Endothelial cell (in vitro differentiated cells): ENCODE measurements around the gene PRKG1. TPM values are rescaled to one million over a fixed set of nuclear protein-coding genes. Genes with fewer than 3 reads are reported as not detected.

Experiments used
- DNase-seq: peaks from one replicate; pipeline ENCODE4 v3.0.0; 2021; ENCODE audit warnings: low spot score
- H3K27ac Mint-ChIP-seq: one replicate; pipeline ENCODE4 v1.8.0; 2021; ENCODE audit warnings: mixed read lengths, inconsistent platforms; ENCODE audit not compliant: unreplicated experiment
- H3K27me3 Mint-ChIP-seq: one replicate; pipeline ENCODE4 v1.8.0; 2021; ENCODE audit warnings: mild to moderate bottlenecking, moderate library complexity, mixed read lengths, inconsistent platforms; ENCODE audit not compliant: unreplicated experiment
- H3K36me3 Mint-ChIP-seq: one replicate; pipeline ENCODE4 v1.8.0; 2021; ENCODE audit warnings: mild to moderate bottlenecking, low read depth, mixed read lengths, inconsistent platforms; ENCODE audit not compliant: unreplicated experiment
- H3K4me1 Mint-ChIP-seq: one replicate; pipeline ENCODE4 v1.8.0; 2021; ENCODE audit warnings: mild to moderate bottlenecking, mixed read lengths, inconsistent platforms; ENCODE audit not compliant: unreplicated experiment
- H3K4me3 Mint-ChIP-seq: one replicate; pipeline ENCODE4 v1.8.0; 2021; ENCODE audit warnings: mild to moderate bottlenecking, mixed read lengths, inconsistent platforms; ENCODE audit not compliant: unreplicated experiment
- H3K9me3 Mint-ChIP-seq: one replicate; pipeline ENCODE4 v1.8.0; 2021; ENCODE audit warnings: mixed read lengths, inconsistent platforms; ENCODE audit not compliant: unreplicated experiment
- CTCF ChIP-seq: fragments of 200-600 bp; sonication (generic); IDR thresholded peaks from one replicate; pipeline ENCODE4 v1.5.0; 2021; ENCODE audit warnings: antibody characterized with exemption; ENCODE audit not compliant: unreplicated experiment
- total RNA-seq: library from RNA; stranded (reverse); fragmentation: NEBNext Ultra II Directional; extraction: Animal tissue kit (Norgen Biotek cat#: 25700); gene quantifications from one replicate; pipeline ENCODE4 v1.2.1, GENCODE V29; 2021; ENCODE audit not compliant: unreplicated experiment

Gene PRKG1
- total RNA-seq, 1 donor from 2014 or later = 10.7 TPM

DNA sequence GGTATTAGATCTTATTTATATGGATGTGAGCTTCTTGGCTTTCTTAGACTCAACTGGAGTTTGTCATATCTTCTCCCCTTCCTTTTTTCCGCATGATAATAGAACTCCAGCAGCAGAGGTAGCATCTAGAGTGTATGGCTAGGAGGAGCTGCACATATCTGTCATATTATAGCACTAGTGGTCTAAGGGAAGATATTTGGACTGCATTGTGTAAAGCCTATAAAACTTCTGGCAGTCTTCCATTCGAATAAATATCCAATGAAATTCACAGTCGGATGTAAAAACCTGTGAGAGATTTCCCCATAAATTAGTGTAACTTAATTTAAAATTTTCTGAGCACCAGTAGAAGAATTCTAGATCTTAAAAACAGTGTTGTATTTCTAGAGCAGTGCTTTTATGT, 123.9 kb downstream of the PRKG1 start:
- H3K27me3 Mint-ChIP-seq = no peaks in the 10 kb centered on the region
- no peak for TF ChIP-seq CTCF
- H3K9me3 Mint-ChIP-seq = no peaks in the 10 kb centered on the region
- no peak overlapping the region for H3K4me3 Mint-ChIP-seq
- no peaks in the 10 kb centered on the region for H3K36me3 Mint-ChIP-seq
- no peaks in the 10 kb centered on the region for H3K4me1 Mint-ChIP-seq
- DNase-seq = no peak
- no peak overlapping the region for H3K27ac Mint-ChIP-seq

- Mint-ChIP-seq H3K4me1 (no peaks in the 10 kb centered on the region), H3K27ac (no peak overlapping the region), H3K4me3 (no peak overlapping the region), H3K27me3 (no peaks in the 10 kb centered on the region), H3K9me3 (no peaks in the 10 kb centered on the region), H3K36me3 (no peaks in the 10 kb centered on the region)
- TF ChIP-seq CTCF = no peak
- no peak for DNase-seq
Observed at GRCh38 chr10:51201947-51202346, 127.7 kb downstream of the PRKG1 start.

- Mint-ChIP-seq H3K27me3 (no peaks in the 10 kb centered on the region), H3K27ac (no peak overlapping the region), H3K4me1 (no peaks in the 10 kb centered on the region), H3K36me3 (no peaks in the 10 kb centered on the region), H3K4me3 (no peak overlapping the region), H3K9me3 (no peaks in the 10 kb centered on the region)
- DNase-seq = no peak
- no peak for TF ChIP-seq CTCF
Observed at GRCh38 chr10:51203359-51203758, 129.1 kb downstream of the PRKG1 start.

DNA sequence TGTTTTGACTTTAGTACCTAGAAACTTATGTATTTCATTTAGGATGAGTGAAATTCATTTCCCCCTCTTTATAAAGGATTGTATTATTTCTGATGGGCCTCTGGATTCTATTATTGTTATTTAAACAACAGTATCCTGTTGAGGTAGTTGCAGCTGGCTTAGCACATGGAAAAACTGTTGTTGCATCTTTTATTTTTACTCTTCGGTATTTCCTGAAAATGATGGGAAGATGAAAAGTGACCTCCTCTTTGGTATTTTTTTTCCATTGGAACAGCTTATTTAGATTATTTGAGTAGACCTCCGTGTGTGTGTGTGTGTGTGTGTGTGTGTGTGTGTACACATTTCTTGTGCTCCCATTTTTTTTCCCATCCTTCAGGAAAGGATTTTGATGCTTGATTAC, 129.8 kb downstream of the PRKG1 start:
- DNase-seq = no peak
- no peaks in the 10 kb centered on the region for H3K27me3 Mint-ChIP-seq
- H3K9me3 Mint-ChIP-seq = no peaks in the 10 kb centered on the region
- TF ChIP-seq CTCF = no peak
- H3K4me3 Mint-ChIP-seq = no peak overlapping the region
- H3K36me3 Mint-ChIP-seq = no peaks in the 10 kb centered on the region
- peaks cover under 1% of the 10 kb centered on the region for H3K4me1 Mint-ChIP-seq
- no peak overlapping the region for H3K27ac Mint-ChIP-seq

GRCh38 chr10:51204701-51205100, 130.4 kb downstream of the PRKG1 start:
- H3K36me3 Mint-ChIP-seq = no peaks in the 10 kb centered on the region
- no peaks in the 10 kb centered on the region for H3K27me3 Mint-ChIP-seq
- no peak for DNase-seq
- no peak overlapping the region for H3K27ac Mint-ChIP-seq
- no peak overlapping the region for H3K4me3 Mint-ChIP-seq
- no peak for TF ChIP-seq CTCF
- peaks cover 5% of the 10 kb centered on the region for H3K4me1 Mint-ChIP-seq
- no peaks in the 10 kb centered on the region for H3K9me3 Mint-ChIP-seq
